GM19438 (cell line): ENCODE measurements around the gene DNAJC1.
"Not testable (repeated sequence)": the region's sequence is repeated elsewhere in the genome, so short reads cannot be mapped to it uniquely, and the experiment has no call there.

Source experiments
- ATAC-seq: cut with Tn5 transposase; IDR thresholded peaks from one replicate; pipeline ENCODE4 v1.9.1; 2021; ENCODE audit warnings: low read depth; ENCODE audit not compliant: unreplicated experiment

Gene DNAJC1

DNA sequence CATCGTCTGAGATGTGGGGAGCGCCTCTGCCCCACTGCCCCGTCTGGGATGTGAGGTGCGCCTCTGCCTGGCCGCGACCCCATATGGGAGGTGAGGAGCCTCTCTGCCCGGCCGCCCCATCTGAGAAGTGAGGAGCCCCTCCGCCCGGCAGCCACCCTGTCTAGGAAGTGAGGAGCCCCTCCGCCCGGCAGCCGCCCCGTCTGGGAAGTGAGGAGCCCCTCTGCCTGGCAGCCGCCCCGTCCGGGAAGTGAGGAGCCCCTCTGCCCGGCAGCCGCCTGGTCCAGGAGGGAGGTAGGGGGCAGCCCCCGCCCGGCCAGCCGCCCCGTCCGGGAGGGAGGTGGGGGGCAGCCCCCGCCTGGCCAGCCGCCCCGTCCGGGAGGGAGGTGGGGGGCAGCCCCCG, 166.0 kb downstream of the DNAJC1 start:
- ATAC-seq: not testable (repeated sequence)

DNA sequence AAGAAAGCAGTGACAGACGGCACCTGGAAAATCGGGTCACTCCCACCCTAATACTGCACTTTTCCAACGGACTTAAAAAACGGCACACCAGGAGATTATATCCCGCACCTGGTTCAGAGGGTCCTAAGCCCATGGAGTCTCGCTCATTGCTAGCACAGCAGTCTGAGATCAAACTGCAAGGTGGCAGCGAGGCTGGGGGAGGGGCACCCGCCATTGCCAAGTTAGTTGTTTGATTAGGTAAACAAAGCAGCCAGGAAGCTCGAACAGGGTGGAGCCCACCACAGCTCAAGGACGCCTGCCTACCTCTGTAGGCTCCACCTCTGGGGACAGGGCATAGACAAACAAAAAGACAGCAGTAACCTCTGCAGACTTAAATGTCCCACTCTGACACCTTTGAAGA, 169.0 kb downstream of the DNAJC1 start:
- ATAC-seq: not testable (repeated sequence)

DNA sequence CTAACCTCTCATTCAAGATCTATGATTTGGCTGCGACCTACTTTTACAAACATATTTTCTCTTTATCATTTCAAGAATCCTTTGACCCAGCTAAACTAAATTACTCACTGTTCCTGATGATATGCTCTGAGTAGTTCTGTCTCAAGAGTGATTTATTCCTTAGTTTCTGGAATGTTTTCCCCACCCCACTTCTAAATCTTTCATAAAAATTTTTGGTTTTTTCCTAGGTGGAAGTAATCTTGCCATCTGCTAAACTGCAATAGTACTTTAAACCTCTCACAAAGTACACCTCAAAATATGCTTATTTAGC, 170.8 kb downstream of the DNAJC1 start:
- no peak for ATAC-seq

DNA sequence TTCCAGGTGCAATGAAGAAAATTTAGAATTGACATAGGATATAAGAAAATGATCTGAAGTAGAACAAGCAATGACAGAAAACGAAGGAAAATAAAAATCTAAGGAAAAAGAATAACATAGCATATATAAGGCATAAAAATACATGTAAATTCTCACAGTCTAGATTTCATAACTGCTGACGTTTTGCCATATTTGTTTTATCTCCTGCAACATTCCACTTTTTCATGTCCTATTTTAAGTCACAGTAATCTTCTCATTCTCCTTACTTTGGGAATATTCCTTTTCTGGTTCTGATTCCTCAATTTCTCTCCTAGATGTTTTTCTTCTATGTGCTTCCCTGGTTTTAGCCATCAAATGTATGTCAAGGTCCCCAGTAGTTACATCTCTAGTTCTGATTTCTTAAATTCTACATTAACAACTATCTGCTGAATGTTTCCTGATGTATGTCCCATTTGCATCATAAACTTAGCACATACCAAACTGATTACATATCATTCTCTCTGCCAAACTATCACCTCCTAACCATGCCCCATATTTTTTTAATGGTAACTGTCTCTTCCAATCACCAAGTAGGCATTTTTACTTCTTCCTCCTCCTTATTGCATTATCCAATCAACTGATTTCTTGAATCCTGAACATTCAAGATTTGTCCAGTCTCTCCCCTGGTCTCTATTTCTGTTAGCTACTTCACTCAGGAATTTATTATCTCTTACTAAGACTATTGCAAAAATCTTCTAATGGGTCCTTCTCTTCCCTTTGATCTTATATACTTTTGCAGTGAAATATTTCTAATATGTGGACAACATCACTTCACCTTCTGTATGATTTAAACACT, 171.3 kb downstream of the DNAJC1 start:
- no peak for ATAC-seq

DNA sequence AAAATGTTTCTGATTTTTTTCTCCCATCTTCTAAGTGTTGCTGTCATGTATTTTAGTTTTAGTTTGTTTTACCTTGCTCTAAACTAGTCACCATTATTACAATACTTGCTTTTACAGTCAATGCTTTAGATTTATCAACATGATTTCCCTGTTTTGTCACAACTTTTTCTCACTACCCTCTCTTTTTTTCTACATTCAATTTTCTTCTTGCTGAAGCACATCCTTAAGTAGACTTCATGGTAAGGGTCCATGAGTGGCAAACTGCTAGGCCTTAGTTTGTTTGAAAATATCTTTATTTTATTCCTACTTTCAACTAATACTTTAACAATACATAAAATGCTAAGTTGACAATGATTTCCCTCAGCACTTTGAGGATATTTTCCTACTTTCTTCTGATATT, 173.5 kb downstream of the DNAJC1 start:
- ATAC-seq: no peak

DNA sequence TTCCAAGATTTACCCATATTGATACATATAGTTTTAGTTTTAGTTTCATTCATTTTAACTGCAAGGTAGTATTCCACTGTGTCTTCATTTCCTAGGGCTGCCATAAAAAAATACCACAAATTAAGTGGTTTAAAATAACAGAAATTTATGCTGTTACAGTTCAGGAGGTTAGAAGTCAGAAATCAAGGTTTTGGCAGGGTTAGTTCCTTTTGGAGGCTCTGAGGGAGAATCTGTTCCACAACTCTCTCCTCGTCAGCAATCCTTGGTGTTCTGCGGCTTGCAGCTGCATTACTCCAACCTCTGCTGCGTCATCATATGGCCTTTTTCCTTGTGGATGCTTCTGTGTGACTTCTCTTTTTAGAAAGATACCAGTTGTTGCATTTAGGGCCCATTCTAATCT, 176.2 kb downstream of the DNAJC1 start:
- no peak for ATAC-seq

DNA sequence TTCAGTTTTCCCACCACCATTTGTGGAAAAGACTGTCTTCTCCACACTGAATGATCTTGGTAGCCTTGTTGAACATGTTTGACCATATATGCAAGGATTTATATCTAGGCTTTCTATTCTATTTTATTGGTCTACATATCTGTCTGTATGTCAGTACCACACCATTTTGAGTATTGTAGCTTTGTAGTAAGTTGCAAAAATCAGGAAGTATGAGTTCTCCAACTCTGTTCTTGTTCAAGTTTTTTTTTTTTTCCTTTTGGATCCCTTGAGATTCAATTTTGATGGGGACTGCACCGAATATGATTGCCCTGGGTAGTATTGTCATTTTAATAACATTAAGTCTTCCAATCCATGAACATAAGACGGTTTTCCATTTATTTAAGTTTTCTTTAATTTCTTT, 176.8 kb downstream of the DNAJC1 start:
- no peak for ATAC-seq

DNA sequence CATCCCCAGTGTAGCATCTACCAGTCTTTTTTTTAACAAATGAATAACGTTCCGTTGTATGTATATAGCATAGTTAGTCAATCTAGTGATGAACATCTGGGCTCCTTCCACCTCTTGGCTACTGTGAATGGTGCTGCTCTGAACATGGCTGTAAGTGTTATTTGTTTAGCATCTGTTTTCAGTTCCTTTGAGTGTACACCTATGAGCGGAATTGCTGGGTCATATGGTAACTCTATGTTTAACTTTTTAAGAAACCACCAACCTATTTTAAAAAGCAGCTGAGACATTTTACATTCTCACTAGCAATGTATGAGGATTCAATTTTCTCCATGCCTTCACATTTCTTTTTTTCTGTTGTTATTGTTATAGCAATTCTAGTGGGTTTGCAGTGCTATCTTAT, 178.2 kb downstream of the DNAJC1 start:
- ATAC-seq: no peak

DNA sequence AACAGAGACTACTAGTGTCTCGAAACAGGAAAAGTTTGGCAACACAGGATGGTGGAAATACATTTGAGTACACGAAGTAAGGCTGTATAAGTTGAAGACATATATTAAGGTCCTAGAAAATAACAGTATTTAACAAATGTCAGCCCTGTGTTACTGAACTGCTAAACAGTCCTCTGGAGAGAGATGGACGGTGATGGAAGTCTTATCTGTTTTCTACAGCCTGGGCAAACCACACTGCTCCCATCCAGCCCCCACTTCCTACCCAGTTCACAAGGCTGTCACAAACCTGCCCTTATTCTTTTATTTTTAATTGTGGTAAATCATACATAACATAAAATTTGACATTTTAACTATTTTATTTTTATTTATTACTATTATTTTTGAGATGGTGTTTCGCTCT, 179.1 kb downstream of the DNAJC1 start:
- no peak for ATAC-seq

DNA sequence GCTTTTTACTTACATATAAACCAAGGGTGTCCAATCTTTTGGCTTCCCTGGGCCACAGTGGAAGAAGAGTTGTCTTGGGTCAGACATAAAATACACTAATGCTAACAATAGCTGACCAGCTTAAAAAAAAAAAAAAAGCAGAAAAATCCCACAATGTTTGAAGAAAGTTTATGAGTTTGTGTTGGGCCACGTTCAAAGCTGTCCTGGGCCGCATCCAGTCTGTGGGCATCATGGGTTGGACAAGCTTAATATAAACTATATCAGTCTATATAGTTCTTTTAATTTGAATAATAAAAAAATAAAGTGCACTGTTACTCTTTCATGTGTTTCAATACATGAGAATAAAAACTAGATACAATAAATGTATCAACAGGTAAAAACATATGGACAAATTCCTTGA, 179.9 kb downstream of the DNAJC1 start:
- no peak for ATAC-seq

DNA sequence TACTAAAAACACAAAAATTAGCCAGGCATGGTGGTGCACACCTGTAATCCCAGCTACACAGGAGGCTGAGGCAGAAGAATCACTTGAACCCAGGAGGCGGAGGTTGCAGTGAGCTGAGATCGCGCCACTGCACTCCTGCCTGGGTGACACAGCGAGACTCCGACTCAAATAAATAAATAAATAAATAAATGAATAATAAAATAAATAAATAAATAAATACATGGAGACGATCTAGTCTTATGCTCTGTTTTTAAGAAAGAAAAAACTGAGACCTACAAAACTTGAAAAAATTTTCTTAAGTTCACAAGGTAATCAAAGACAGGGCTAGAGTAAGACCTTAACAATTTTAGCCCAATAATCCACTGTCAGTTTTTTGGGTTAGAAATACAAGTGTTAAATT, 181.3 kb downstream of the DNAJC1 start:
- ATAC-seq: not testable (repeated sequence)

DNA sequence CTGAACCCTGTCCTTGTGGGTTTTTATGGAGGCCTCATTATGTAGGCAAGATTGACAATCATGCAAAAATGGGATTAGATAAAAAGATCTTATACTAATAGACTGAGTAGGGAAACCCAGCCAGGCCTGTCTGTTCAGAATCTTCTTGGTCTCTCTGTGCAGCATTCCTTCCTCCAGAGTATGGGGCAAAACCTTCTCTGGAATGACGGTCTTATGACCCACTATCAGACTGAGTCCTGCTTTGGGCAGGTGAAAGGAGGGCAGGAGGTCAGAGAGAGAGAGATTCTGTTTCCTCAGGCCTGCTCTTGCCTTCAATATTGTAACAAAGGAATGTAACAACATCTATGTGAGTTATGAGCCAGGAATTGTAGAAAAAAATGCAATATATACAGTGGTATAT, 182.6 kb downstream of the DNAJC1 start:
- ATAC-seq: no peak

DNA sequence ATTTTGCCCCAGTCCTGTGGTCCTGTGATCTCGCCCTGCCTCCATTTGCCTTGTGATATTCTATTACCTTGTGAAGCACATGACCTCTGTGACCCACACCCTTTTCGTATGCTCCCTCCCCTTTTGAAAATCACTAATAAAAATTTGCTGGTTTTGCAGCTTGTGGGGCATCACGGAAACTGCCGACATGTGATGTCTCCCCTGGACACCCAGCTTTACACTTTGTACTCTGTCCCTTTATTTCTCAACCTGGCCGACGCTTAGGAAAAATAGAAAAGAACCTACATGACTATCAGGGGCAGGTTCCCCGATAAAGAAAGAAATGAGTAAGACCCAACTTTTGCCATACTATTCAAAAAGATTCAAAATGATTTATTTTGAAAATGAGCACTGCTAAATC, 185.1 kb downstream of the DNAJC1 start:
- not testable (repeated sequence) for ATAC-seq

DNA sequence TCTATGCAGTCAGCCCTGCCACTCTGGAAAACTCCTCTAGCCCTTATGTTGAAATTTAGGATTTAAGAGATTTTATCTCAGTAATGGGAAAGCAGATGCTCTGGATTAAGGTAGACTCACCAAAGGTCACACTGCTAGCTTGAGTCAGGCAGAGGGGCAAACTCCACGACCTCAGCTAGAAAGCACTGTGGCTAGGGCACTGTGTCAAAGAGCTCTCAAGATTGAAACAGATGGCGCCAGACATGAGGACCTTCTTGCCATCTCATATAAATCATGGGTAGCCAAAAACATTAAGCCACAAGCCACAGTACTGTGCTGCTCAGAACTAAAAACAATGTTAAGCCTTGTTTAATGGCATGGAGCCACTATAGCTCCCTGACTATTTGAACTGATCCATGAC, 188.7 kb downstream of the DNAJC1 start:
- ATAC-seq: no peak

DNA sequence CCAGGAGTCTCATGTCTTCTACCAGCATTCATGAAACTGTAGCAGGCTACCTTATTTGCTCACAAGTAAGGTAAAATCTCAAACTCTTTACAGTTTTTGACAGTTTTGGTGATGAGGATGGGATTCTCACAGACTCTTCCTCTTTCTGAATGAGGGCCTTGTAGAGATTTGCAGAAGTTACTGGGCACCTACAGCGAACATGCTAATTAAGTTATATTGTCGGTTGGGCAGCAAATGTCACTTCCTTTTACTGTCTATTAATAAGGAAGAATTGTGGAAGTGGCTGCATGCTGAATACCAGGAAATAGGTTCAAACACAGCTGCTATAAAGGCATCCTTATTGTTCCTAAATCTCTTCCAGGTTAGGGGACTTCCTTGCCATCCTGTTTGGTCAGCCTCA, 189.6 kb downstream of the DNAJC1 start:
- no peak for ATAC-seq

DNA sequence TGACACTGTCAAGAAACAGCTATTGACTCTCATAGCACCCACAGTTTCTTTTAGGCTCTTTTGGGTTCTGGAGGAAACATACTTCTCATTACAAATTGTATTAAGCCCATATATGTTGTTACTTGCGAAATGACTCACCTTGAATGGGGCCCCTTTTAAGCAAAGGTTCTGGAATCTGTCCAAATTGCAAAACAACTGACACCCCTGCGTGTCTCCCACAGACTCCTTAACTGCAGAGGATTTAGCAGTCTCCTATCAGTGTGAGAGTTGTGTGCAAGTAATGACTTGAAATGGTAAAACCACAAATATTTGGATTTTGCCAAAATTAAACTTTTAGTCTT, 192.3 kb downstream of the DNAJC1 start:
- ATAC-seq: no peak

DNA sequence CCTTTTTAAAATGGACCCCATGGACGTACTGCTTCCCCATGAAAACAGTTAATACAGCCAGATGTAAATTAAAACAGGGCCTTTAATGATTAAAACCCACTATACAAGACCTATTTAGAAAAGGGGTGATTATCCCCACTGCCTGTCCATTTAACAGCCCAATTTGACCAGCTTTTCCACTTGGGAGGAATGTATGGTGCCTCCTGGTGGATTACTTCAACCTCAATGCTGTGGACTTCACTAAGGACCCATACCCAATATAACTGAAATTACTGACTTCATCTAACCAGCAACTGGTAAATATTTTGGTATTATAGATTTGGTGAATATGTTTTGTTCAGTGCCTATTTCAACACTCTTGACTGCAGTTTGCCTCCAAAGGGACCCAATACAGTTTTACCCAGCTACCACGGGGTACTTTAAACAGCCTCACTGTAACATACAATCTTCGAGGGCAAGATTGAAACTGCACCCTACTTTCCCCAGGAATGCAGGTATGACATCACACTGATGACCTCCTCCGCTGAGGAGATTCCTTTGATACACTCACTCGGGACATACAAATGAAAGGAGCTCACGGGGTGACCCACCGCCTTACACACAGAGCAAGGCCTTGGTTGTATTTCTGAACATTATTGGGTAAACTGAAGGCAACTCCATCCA, 192.8 kb downstream of the DNAJC1 start:
- ATAC-seq: no peak

DNA sequence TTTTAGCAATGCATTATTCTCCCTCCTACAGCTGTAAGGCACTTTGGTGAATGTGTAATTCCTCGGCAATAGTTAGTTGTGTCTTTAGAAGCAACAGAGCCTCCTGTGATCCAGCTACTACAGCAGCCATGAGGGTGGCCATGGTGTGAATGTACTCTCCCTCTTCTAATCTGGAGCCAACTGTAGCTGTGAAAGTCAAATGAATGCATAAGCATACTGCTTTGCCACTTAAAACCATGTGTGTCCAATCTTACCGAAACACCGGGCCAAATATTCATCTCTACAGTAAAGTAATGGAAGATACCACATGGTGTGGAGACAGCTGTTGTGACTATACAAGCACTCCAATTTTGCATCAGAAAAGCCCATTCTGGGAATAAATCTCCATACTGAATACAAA, 195.0 kb downstream of the DNAJC1 start:
- ATAC-seq: no peak

DNA sequence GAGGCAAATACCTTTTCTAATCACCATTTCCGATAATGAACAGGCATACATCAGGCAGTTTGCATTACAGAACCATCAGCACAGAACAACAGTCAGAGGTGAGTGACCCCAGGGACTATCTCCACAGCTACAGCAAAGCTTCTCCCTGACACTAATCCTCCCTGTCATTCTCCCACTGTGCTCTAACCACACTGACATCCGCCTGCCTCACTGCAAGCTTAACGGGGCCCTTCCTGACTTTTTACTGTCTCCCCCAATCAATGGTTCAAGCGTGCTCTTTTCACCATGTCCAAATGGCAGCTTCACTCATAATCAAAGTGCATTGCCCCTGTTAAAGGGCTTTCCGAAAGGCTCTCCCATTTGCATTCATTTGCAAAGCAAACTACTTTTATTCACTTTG, 196.3 kb downstream of the DNAJC1 start:
- ATAC-seq: no peak

DNA sequence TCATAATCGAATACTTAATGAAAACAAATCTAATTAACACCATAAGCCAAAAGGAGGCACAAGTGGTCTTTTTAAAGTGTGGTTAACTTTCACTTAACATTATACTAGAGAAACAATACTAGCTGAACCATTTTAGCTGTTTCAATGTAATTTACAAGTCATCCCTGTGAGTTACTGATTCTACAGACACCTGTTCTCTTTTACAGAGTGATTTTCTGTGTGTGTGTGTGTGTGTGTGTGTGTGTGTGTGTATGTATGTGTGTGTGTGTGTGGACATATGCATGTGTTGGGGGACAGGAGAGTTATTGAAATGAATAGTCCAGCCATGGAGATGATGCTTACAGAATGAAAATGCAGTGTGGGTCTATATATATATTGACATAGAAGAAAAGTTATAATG, 200.2 kb downstream of the DNAJC1 start:
- no peak for ATAC-seq

DNA sequence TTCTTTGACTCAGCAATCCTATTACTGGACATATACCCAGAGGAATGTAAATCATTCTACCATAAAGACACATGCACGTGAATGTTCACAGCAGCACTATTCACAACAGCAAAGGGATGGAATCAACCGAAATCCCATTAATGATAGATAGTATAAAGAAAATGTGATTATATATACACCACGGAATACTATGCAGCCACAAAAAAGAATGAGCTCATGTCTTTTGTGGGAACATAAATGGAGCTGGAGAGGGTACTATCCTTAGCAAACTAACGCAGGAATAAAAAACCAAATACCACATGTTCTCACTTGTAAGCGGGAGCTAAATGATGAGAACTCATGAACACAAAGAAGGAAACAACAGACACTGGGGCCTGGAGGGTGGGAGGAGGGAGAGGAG, 201.9 kb downstream of the DNAJC1 start:
- ATAC-seq: no peak

DNA sequence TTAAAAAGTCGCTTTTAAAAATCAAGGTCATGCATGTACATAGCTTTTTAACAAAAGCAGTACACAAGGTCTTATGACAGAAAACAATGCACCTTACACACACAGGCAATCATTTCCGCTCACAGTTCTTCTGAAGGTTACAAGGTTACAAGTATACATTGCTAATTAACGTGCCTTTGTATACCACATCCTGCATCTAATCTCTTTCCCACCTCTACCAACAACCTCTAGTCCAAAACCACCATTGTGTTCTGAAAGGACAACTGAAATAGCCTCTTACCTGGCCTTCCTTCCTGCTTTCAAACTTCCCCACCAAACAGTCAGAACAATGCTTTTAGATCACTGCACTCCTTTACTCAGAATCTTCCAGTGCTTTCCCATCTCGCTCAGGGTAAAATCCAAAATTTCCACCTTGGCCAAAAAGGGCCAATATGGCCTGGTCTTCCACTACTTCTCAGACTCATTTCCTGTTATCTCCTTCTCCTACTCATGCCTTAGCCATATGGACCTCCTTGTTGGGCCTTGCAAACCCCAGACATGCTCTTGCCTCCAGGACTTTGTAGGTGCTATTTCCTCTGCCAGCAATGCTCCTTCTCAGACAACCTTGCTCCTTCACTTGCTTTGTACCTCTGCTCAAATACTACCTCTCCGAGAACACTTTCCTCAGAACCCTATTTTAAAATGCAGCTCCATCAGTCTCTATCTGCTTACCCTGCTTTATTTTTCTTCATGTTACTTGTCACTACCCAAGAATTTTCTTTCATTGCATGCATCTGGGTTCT, 205.4 kb downstream of the DNAJC1 start:
- no peak for ATAC-seq
